ENCODE data around the gene METTL14. TPM values are rescaled to one million over a fixed set of nuclear protein-coding genes. Genes with fewer than 3 reads are reported as not detected.
"Not testable (repeated sequence)": the region's sequence is repeated elsewhere in the genome, so short reads cannot be mapped to it uniquely, and the experiment has no call there.

METTL14 gene
- total RNA-seq (ENCODE audit: insufficient read depth, low replicate concordance) = 21.4 TPM

DNA sequence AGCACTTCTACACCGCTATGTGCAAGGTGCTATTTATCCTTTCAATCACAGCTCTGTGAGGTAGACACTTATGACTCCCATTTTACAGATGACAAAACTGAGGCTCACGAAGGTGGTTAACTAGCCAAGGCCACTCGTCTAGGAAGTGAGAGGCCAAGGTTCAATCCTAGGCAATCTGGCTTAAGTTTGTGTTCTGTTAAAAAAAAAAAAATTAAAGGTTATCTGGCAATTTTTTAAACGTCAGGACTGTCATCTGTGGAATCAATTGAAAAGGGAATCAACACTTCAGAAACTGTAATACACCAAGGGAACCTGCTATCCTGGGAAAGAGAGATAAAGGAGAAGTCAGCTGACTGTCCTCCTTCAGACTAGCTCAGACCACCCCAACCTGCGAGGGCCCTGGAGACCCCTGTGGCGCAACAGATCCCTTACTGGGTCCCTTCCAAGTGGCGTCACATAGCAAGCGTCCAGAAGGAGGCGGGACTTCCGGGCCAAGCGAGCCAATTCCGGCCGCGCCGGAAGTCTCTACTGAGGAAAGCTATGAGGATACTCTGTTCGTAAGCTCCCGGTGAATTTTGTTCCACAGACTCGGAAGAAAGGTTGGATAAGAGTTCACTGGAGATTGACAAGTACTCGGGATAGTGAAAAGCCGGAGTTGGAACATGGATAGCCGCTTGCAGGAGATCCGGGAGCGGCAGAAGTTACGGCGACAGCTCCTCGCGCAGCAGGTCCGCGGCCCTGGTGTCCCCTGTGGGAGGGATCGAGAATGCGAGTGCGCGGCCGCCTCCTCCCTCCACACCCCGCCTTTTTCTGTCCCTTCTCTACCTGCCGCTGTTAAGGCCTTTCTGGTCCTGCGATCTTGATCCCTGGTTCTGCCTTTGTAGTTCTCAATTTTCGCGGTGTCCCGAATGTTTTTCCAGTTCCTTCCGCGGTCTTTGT lies at the start of gene METTL14:
TSS of gene METTL14 (plus strand) at position 520 of the 939 bp plus-strand sequence. CDS start at position 663, 143 bp downstream.
- DNase-seq (ENCODE audit: low spot score) = peak; percentile 96

DNA sequence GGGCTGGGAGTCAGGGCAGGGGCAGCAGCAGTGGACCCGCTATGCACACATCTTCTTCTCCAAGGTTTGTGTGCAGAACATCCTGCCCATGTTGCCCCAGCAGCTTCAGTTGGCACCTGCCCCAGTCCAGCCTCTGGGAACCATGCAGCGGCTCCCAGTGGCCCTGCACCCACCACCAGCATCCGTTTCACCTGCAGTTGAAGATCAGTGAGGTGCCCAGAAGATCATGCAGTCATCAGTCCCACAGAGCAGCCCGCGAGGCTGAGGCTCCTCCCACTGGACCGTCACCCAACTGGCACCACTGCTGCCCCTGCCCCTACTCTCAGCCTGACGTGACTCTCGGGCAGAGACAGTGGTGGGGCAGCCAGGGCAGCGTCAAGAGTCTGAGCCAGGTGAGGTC lies 49.1 kb upstream of the METTL14 start:
- not testable (repeated sequence) for DNase-seq (ENCODE audit: low spot score)

DNA sequence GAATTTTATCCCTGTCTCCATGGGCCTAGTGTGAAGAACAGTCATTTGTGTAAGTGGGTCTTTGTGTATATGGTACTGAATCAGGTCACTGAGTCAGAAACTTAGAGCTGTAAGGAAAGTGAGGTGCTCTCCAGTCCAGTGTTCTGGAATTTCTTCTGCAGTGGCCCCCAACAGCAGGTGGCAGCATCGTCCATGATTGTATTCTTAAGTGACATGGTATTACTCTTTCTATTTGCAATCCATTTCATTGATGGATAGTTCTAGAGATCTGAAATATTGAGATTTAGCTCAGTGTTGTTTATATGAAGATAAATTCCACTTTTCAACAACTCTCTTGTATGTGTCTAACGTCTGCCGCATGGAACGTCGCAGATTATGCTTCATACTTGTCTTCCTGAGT lies 20.5 kb upstream of the METTL14 start:
- DNase-seq (ENCODE audit: low spot score) = not testable (repeated sequence)

DNA sequence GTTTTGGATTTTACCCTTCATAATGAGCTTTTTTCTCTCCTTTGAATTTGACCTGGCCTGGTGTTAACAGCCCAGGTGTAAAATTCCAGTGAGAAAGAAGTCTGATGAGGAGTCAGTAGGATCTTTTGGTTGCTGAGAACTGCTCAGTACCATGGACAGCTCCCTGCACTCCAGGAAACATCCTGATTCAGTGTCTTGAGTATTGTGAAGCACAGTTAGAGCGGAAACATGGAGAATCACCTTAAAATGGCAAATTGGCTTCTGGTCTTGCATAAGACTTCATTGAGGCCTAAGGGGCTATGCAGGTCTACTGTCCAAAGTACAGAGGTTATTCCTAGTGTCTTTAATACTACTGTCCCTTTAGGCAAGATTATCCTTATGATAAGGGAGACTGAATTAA lies 16.0 kb upstream of the METTL14 start:
- DNase-seq (ENCODE audit: low spot score) = peak; percentile 84

DNA sequence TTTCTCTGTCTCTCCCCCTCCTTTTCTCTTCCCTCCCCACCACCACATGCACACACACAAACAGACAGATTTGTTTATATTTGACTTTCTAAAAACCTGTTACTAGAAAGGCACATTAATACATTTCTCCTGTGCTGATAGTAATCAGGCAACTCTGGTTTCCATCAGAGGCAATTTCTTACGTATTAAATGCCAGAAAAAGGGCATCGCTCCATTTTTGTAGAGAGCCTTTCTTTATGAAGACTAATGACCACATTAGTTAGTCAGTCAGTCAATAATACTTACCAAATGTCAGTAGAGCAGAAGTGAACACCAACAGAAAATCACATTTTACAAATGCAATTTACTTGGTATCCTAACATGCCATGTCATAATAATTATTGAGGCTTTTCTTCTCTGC lies 14.2 kb upstream of the METTL14 start:
- DNase-seq (ENCODE audit: low spot score) = not testable (repeated sequence)

DNA sequence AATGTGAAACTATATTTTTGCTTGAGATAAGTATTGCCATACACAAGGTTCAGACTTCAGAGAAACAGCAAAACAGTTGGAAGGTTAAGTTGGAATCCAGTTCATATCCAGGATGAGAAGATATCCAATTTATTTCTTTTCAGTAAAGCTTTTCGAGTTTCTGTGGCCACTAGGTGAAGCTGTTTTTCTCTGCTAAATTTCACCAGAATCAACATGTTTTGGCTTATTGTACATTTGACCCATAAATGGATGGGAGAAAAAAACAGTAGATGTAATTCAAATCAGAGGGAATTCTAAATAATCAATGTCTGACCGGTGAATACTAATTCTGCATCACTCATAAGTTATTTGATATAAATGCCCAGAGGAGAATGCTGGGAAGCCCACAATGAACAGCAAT lies 9.1 kb upstream of the METTL14 start:
- DNase-seq (ENCODE audit: low spot score) = no peak

DNA sequence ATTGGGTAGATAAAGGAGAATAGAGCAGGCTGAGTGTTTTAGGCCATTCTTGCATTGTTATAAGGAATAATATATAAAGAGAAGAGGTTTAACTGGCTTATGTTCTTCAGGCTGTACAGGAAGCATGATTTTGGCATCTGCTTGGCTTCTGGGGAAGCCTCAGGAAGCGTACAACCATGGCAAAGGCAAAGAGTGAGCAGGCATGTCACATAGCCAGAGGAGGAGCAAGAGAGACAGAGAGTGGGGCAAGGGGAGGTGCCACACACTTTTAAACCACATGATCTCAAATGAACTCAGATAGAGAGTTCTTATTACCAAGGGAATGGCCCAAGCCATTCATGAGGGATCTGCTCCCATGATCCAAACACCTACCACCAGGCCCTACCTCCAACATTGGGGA lies 4.4 kb upstream of the METTL14 start:
- DNase-seq (ENCODE audit: low spot score) = no peak

DNA sequence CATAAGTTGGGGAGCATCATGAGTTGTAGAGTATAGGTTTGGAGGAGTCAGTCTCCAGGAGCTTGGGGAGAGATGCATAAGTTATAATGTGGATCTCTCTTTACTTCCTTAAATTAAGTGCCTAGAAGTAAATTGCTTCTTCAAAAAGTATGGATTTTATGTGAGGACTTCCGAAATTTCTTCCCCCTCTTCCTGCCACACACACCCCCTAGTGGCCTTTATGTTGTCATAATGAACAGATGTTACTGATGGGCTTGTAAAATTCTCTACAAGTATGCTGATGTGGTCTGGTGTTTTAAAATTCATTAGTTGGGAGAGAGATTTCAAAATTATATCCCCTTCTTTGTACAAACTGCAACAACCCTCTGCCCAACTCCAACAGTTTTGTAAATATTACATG lies 2.3 kb upstream of the METTL14 start:
- no peak for DNase-seq (ENCODE audit: low spot score)

DNA sequence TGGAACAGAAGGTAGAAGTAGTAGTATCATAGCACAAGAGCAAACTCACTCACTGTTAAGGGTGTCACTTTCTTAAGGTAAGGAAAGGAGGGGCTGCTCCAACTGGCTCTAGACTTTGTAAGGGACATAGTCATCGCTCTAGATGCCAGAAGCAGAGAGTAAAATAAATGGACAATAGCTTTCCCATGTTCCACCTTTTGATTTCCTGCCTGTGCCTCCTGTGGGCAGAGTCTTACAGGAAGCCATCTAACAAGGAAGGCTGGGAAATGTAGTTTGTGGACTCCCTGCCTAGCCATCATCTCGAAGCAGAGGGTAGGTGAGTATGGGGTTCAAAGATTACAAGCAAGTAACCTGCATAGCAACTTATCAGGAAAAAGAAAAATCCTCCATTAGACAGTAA lies 1.7 kb upstream of the METTL14 start:
- DNase-seq (ENCODE audit: low spot score) = no peak

DNA sequence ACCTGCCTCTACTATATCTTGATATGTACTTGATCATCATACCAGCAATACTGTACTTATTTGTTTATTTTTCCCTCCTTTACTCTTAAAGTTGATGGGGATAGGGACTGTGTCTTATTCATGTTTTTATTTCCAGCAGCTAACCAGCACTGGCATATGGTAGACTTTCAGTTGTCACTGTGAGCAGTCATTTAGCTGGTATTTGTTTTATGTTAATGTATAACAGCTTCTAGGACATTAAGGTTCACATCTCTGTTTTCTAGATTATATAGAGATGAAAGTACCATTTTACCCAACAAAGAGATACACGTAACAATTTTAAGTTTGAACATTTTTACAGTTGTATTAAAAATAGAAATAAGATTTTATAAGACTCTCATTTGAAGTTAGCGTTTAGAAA lies 17.9 kb downstream of the METTL14 start:
- DNase-seq (ENCODE audit: low spot score) = no peak

DNA sequence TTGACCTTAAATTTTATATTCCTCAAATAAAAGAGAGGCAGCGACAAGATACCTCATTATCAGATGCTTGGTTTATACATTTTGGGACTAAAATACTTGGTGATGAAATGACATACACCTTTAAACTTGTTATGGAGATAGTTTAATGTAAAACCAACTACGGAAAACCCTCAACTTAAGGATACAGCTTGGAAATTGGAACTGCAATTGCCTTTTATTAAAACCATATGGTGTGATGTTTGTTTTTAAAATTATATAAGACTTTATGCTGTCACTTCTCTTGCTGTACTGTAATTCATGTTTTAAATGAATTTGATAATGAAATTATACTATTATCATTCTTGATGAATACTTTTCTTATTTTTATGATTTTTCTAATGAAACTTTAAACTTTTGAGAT lies 25.9 kb downstream of the METTL14 start:
- no peak for DNase-seq (ENCODE audit: low spot score)

DNA sequence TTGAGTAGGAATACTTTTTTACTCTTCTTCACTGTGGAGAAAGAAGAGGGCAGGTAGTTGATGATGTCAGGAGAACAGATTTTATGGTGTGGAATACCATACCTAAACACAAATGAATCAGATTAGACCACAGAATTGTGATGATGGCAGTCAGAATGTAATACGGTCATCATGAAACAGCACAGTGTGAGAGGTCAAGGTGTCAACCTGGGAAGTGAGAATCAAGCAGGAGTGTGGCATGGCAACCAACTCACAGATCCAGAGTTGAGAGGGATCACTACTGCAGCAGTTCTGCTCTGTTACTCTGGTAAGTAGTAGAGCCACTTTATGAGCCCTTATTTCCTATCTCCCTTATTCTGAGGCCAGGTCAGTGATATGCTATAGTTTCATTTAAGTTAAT lies 27.7 kb downstream of the METTL14 start:
- no peak for DNase-seq (ENCODE audit: low spot score)

DNA sequence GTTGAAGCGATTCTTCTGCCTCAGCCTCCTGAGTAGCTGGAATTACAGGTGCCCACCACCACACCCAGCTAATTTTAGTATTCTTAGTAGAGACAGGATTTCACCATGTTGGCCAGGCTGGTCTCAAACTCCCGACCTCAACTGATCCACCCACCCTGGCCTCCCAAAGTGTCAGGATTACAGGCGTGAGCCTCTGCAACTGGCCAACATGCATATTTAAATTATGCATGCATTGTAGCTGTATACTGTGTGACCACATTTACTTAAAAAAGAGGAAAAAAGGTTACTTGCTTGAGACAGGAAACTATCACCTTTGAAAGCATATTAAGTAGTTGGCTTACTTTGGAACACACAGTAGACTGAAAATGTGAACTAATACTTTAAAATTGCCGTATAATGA lies 29.5 kb downstream of the METTL14 start:
- DNase-seq (ENCODE audit: low spot score) = no peak

DNA sequence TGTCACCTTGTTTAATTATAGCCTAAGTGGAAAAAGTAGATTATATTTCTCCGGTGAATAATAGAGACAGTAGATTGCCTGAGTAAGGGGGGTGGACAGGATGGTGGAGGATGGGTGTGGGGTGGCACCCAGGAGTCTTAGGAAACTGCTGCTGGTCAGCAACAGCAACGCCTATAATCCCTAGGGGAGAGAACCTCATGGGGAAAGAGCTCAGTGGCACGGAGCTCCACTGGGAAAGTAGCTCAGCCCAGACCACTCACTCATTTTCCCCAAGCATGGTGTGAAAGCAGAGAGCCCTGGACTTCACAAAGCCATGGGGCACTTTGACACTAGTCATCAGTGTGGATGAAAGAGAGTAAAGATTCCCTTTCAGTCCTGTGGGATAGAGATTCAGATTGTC lies 31.1 kb downstream of the METTL14 start:
- DNase-seq (ENCODE audit: low spot score) = no peak

DNA sequence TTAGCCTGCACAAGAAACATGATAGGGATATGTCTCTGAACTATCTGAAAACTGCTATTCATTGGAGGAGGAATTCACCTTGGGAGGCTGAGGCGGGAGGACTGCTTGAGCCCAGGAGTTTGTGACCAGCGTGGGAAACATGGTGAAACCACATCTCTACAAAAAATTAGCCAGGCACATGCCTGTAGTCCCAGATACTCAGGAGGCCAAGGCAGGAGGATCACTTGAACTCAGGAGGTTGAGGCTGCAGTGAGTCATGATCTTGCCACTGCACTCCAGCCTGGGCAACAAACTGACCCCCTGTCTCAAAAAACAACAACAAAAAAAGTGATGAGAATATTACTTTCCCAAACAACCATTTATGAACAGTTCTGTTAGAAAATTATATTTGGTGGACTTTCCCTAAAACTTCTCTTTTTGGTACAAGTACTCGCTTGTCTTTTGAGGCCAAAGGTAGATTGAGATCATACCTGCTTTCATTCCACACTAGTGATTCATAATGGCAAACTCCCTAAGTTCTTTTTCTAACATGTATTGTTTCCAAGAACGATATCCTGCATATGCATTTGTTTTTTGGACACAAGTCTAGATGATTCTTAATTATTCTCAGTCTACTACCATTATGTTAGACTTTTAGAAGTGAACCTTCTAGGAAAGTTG lies 33.4 kb downstream of the METTL14 start:
- peak; percentile 32 for DNase-seq (ENCODE audit: low spot score)

DNA sequence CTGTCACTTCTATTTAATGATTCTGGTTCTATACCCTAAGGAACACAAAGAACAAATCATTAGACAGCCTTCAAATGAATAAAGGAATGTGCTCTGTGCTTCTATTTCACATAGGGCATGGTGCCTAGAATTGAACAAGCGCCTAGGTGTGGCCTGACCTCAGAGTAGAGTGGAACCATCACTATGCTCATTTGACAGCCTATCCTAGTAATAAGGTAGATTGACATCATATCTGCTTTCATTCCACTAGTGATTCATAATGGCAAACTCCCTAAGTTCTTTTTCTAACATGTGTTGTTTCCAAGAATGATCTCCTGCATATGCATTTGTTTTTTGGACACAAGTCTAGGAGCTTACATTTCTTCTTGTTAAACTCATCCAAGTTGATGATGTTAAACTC lies 36.6 kb downstream of the METTL14 start:
- DNase-seq (ENCODE audit: low spot score) = no peak

DNA sequence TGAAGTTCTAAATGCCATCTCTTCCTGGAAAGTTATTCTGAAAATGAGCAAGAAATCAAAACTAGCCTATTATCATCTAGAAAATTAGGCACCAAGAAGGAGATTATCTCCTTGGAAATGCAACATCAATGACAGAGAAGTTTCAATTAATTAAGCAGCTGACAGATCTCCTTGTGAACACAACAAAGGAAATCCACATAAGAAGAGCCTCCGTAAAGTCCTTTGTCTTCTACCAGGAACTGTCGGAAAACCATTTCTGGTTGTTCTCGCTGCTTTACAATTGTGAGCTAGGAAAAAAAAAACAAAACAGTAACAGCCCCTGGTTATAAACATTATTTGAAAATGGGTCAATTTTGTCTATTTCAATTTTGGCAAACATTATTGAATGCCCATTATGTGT lies 38.2 kb downstream of the METTL14 start:
- DNase-seq (ENCODE audit: low spot score) = no peak

DNA sequence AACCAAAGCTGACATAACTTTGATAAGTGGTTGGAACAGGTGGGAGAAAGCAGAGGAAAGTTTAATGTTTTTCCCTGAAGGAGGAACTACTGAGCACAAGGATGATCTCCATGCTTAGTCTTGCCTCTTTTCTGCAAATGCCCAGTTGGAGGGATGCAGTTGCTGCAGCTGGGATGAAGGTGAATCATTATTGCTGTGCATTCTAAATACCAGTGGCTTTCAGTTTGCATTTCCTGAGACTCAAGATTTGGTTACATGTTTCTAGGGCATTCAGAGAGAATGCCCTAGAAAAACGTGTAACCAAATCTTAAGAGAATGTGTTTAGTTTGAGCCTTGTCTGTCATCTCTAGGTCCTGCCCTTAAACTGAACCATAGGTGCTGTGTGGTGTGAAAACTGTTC lies 42.2 kb downstream of the METTL14 start:
- no peak for DNase-seq (ENCODE audit: low spot score)

DNA sequence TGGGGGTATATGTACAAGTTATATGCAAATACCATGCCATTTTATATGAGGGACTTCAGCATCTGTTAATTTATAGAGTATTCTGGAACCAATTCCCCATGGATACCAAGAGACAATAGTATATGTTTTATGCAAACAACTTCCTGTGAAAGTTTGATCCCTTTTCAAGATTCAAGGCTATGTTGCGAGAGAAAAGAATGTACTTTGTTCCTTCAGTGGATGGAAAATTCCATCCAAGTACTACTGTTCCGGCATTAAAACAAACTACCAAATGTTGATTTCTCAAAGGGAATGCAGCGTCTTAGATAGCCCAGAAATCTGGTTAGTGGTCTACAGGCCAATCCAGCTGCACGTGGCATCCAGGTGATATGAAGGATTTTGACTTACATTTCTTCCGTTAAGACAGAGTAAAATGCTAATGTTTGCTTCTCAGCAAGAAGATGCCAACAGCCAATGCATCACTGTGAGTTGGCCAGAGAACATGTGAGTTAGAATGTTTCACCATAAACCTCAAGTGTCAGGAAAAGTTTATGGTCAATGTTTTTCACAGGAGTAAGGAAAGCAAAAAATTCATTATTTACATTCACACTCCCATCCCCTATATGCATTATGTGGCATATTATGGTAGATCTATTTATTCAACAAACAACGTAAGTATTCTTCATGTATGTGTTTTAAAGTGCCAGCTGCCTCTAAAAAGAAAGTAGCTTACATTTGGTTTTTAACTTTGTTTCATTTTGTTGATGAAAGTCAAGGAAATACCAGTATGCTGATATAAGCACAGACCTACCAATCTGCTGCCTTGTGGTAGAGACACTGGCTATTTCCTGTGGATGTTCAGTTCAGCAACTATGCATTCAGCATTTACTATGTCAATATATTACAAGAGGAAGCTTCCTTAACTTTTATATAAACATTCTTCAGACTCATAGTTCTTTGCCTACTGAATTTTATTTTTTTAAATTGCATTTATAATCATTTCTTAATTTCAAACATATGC lies 44.4 kb downstream of the METTL14 start:
- no peak for DNase-seq (ENCODE audit: low spot score)

DNA sequence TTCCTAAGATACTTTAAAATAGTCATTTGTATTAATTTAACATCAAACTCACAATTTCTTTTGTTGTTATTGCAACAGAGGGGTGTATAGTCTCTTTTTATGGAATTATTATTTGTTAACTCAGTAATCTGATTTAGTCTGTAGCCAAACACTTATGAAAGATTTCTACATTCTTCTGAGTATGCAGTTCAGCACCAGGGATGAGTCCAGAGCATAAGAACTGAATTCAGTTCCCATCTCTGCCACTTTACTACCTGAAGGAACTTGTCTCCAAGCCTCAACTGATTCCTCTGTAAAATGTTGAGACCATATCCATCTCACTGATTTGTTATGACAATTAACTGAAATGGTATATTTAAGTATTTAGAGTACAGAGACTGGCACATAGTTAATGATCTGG lies 45.5 kb downstream of the METTL14 start:
- DNase-seq (ENCODE audit: low spot score) = no peak

DNA sequence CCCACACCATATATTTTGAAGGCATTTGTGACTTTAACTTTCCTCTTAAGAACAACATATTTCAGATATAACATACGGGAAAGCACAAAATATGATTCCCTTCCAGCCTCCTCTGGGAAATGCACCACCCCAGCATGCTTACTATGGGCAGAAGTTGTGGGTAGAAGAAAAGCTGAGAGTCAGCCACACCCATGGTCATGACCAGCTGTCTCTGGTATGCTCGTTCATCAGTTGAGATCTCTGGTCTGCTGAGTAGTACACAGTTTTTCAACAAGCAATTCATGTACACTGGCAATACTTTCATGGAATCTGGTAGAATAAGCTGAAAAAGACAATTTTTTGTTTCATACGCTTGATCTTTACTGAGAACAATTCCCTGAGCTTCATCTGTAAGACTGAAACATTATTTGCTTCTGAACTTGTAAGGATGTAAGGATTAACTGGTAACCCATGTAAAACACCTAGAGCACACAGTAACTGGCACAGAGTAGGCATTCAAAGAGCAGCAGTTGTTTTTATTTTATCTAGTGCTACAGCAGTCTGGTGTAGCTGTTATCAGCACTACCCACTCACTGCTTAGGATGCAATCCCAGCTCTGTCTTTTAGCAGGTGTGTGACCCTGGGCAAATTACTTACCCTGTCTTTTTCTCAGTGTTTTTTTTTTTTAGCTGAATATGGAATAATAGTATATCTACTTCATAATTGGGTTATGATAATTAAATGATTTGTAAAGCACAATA lies 47.6 kb downstream of the METTL14 start:
- DNase-seq (ENCODE audit: low spot score) = no peak
